H9 (cell line): ENCODE results near the gene NKD2. TPM values are rescaled to one million over a fixed set of nuclear protein-coding genes. Genes with fewer than 3 reads are reported as not detected.

Experiments used
- DNase-seq: peaks from one replicate; pipeline ENCODE4 v3.0.0-alpha.2; 2017
- H2AFZ ChIP-seq: one replicate; pipeline ENCODE4 v1.6.1; 2013; ENCODE audit warnings: mild to moderate bottlenecking, low read length, control low read depth, moderate library complexity
- H2AK5ac ChIP-seq: 2 replicates; pipeline ENCODE4 v1.6.1; 2013; ENCODE audit warnings: low read length, control low read depth, mixed read lengths; ENCODE audit not compliant: insufficient read length
- H2BK120ac ChIP-seq: one replicate; pipeline ENCODE4 v1.6.1; 2013; ENCODE audit warnings: low read depth, mild to moderate bottlenecking, low read length, control low read depth, inconsistent platforms; ENCODE audit not compliant: poor library complexity, severe bottlenecking
- H2BK12ac ChIP-seq: 2 replicates; pipeline ENCODE4 v1.6.1; 2013; ENCODE audit warnings: low read length, control low read depth, mixed read lengths, low read depth; ENCODE audit not compliant: insufficient read length
- H2BK15ac ChIP-seq: 2 replicates; pipeline ENCODE4 v1.6.1; 2013; ENCODE audit warnings: low read depth, low read length, control low read depth
- H2BK20ac ChIP-seq: one replicate; pipeline ENCODE4 v1.6.1; 2013; ENCODE audit warnings: low read depth, mild to moderate bottlenecking, low read length, control low read depth, inconsistent platforms; ENCODE audit not compliant: poor library complexity, severe bottlenecking
- H2BK5ac ChIP-seq: 2 replicates; pipeline ENCODE4 v1.6.1; 2013; ENCODE audit warnings: low read length, control low read depth, mixed read lengths; ENCODE audit not compliant: insufficient read length
- H3K14ac ChIP-seq: 2 replicates; pipeline ENCODE4 v1.6.1; 2013; ENCODE audit warnings: low read length, control low read depth; ENCODE audit not compliant: insufficient read depth
- H3K18ac ChIP-seq: 2 replicates; pipeline ENCODE4 v1.6.1; 2013; ENCODE audit warnings: low read depth, mild to moderate bottlenecking, mixed read lengths, low read length, control low read depth; ENCODE audit not compliant: insufficient read length
- H3K23ac ChIP-seq: 2 replicates; pipeline ENCODE4 v1.6.1; 2013; ENCODE audit warnings: low read length, control low read depth, mixed read lengths, low read depth; ENCODE audit not compliant: insufficient read length
- H3K23me2 ChIP-seq: 2 replicates; pipeline ENCODE4 v1.6.1; 2013; ENCODE audit warnings: low read depth, mild to moderate bottlenecking, mixed read lengths, low read length, control low read depth; ENCODE audit not compliant: insufficient read length, poor library complexity, severe bottlenecking
- H3K27ac ChIP-seq: 2 replicates; pipeline ENCODE4 v1.5.1; 2013; ENCODE audit warnings: low read length, control low read depth, mixed read lengths, low read depth; ENCODE audit not compliant: insufficient read length
- H3K27me3 ChIP-seq: 2 replicates; pipeline ENCODE4 v1.6.1; 2013; ENCODE audit warnings: low read length, control low read depth, inconsistent platforms; ENCODE audit not compliant: insufficient read depth
- H3K4ac ChIP-seq: 2 replicates; pipeline ENCODE4 v1.6.1; 2013; ENCODE audit warnings: low read depth, mild to moderate bottlenecking, control low read depth, inconsistent platforms, low read length, moderate library complexity
- H3K4me1 ChIP-seq: 2 replicates; pipeline ENCODE4 v1.6.1; 2013; ENCODE audit warnings: low read length, control low read depth, inconsistent platforms; ENCODE audit not compliant: insufficient read depth
- H3K4me2 ChIP-seq: 2 replicates; pipeline ENCODE4 v1.6.1; 2013; ENCODE audit warnings: low read length, control low read depth, mixed read lengths; ENCODE audit not compliant: insufficient read length, insufficient read depth
- H3K56ac ChIP-seq: 2 replicates; pipeline ENCODE4 v1.6.1; 2013; ENCODE audit warnings: low read depth, mild to moderate bottlenecking, mixed read lengths, low read length, control low read depth; ENCODE audit not compliant: insufficient read length
- H3K79me1 ChIP-seq: 2 replicates; pipeline ENCODE4 v1.6.1; 2013; ENCODE audit warnings: low read depth, mild to moderate bottlenecking, moderate library complexity, low read length, control low read depth, inconsistent platforms; ENCODE audit not compliant: insufficient read depth, poor library complexity, severe bottlenecking
- H3K79me2 ChIP-seq: 2 replicates; pipeline ENCODE4 v1.6.1; 2013; ENCODE audit warnings: low read length, control low read depth, inconsistent platforms; ENCODE audit not compliant: insufficient read depth
- H3K9ac ChIP-seq: 2 replicates; pipeline ENCODE4 v1.6.1; 2013; ENCODE audit warnings: low read length, control low read depth, mixed read lengths; ENCODE audit not compliant: insufficient read length; ENCODE audit errors: extremely low read depth
- H3K9me3 ChIP-seq: one replicate; pipeline ENCODE4 v1.6.1; 2013; ENCODE audit warnings: low read depth, low read length, inconsistent platforms; ENCODE audit not compliant: control insufficient read depth
- H3T11ph ChIP-seq: one replicate; pipeline ENCODE4 v1.6.1; 2013; ENCODE audit warnings: mild to moderate bottlenecking, low read length, control low read depth, inconsistent platforms
- H4K20me1 ChIP-seq: one replicate; pipeline ENCODE4 v1.6.1; 2013; ENCODE audit not compliant: control insufficient read depth, insufficient read length, insufficient read depth
- H4K5ac ChIP-seq: 2 replicates; pipeline ENCODE4 v1.6.1; 2013; ENCODE audit warnings: low read depth, mild to moderate bottlenecking, mixed read lengths, low read length, control low read depth; ENCODE audit not compliant: insufficient read length
- H4K8ac ChIP-seq: replicated peaks from 2 replicates; pipeline ENCODE4 v1.6.1; 2013; ENCODE audit warnings: low read length, control low read depth, mixed read lengths, low read depth; ENCODE audit not compliant: insufficient read length
- H4K91ac ChIP-seq: 2 replicates; pipeline ENCODE4 v1.6.1; 2013; ENCODE audit warnings: low read depth, mild to moderate bottlenecking, moderate library complexity, mixed read lengths, low read length, control low read depth; ENCODE audit not compliant: insufficient read length
- H3K27ac Mint-ChIP-seq, 3 experiments: 2 replicates in 2 of 3; 3 replicates in 1 of 3; pipeline ENCODE4 v1.8.0; 2020 to 2021; ENCODE audit warnings: mixed read lengths in 3 of 3, mild to moderate bottlenecking in 1 of 3, moderate library complexity in 1 of 3
- H3K27me3 Mint-ChIP-seq: 2 replicates; pipeline ENCODE4 v1.8.0; 2021; ENCODE audit warnings: low read depth, mild to moderate bottlenecking, moderate library complexity, mixed read lengths
- H3K36me3 Mint-ChIP-seq, 3 experiments: 2 replicates in 2 of 3; 3 replicates in 1 of 3; pipeline ENCODE4 v1.8.0; 2020 to 2021; ENCODE audit warnings: low read depth in 3 of 3, mixed read lengths in 3 of 3; ENCODE audit not compliant: insufficient read depth in 1 of 3
- H3K4me1 Mint-ChIP-seq, 2 experiments: 2 replicates each; pipeline ENCODE4 v1.8.0; 2020; ENCODE audit warnings: mixed read lengths in 2 of 2
- H3K4me3 Mint-ChIP-seq, 2 experiments: 2 replicates in 1 of 2; 3 replicates in 1 of 2; pipeline ENCODE4 v1.8.0; 2020 to 2021; ENCODE audit warnings: mild to moderate bottlenecking in 2 of 2, mixed read lengths in 2 of 2, moderate library complexity in 1 of 2
- H3K9me3 Mint-ChIP-seq, 2 experiments: 2 replicates in 1 of 2; 3 replicates in 1 of 2; pipeline ENCODE4 v1.8.0; 2020; ENCODE audit warnings: mild to moderate bottlenecking in 2 of 2, mixed read lengths in 2 of 2, moderate library complexity in 1 of 2
- whole genome bisulfite sequencing: extraction: QIAGEN DNeasy Blood & Tissue Kit; methylation state at CpG from one replicate; pipeline ENCODE4 v1.1.7; 2013; ENCODE audit warnings: missing lambda C conversion rate, low lambda C conversion rate, mixed read lengths; ENCODE audit not compliant: insufficient read length; ENCODE audit errors: extremely low coverage; 5-methylcytosine and 5-hydroxymethylcytosine counted together
- total RNA-seq: library from RNA; stranded (reverse); gene quantifications from 2 replicates; pipeline ENCODE4 v1.2.1, GENCODE V29; 2021
- TF ChIP-seq, protein P1 (sequence below): fragments of 200-600 bp; sonication (generic); conservative IDR thresholded peaks from 3 replicates; pipeline ENCODE4 v1.8.0; 2021; ENCODE audit warnings: antibody characterized with exemption, mild to moderate bottlenecking

The NKD2 gene
- total RNA-seq, 1 experiment from 2014 or later: 7.3 TPM

DNA sequence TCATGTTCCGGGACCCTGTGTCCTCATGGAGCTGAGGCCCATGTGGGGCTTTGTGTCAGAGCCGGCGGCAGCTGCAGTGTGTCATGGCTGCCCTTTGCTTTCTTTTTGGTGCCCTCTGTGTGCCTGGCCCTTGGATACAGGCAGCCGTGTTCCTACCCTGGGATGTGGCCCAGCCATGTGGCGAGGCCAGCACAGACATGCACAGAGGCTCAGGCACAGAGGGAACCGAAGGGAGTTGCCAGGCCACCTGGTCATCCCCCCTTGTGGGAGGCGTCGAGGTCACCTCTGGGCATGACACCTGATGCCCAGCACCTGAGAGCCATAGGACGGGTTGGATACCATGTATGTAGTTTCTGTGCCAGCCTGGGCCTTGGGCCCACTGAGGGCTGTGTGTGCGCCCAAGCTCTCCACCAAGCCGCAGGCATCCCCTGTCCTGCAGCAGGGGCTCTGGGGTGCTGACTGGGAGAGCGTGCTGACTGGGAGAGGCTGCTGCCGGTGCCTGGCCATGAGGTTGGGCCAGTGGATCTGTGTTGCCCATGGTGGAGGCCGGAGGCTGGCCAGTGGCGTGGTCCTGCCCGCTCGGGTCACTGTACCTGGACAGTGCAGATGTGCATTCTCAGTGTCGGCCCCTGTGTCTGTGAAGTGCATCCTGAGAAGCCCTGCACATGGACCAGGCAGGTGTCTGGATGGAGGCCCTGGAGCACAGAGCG, 4.8 kb downstream of the NKD2 start:
- H3K4ac ChIP-seq: no peak overlapping the region
- no peak overlapping the region for H3T11ph ChIP-seq
- no peak overlapping the region for H3K4me2 ChIP-seq
- no peak overlapping the region for H2BK12ac ChIP-seq
- H2BK15ac ChIP-seq: no peak overlapping the region
- Mint-ChIP-seq H3K4me1 (peaks cover 19 to 20% of the 10 kb centered on the region in 2 experiments), H3K36me3 (no peaks in the 10 kb centered on the region), H3K27me3 (peaks cover 22% of the 10 kb centered on the region), H3K4me3 (no peak overlapping the region), H3K9me3 (no peaks in the 10 kb centered on the region; a peak in 1 of 5 replicates), H3K27ac (no peak overlapping the region)
- H3K9me3 ChIP-seq: no peaks in the 10 kb centered on the region
- H4K5ac ChIP-seq: no peak overlapping the region
- peaks cover 5% of the 10 kb centered on the region; the same call in 1 of the 2 replicates for H3K27me3 ChIP-seq
- no CpG with 5 or more reads among the region's 19 CpGs for WGBS
- H3K27ac ChIP-seq: no peak overlapping the region
- DNase-seq: no peak
- no peak overlapping the region for H2BK20ac ChIP-seq
- no peak overlapping the region for H4K91ac ChIP-seq
- no peak overlapping the region for H3K56ac ChIP-seq
- H3K23ac ChIP-seq: no peak overlapping the region
- H3K79me2 ChIP-seq: no peaks in the 10 kb centered on the region
- H2AFZ ChIP-seq: no peak overlapping the region
- no peak overlapping the region for H3K14ac ChIP-seq
- H2AK5ac ChIP-seq: no peak overlapping the region
- H3K9ac ChIP-seq: no peak overlapping the region
- peaks cover 3% of the 10 kb centered on the region for H3K23me2 ChIP-seq
- no peaks in the 10 kb centered on the region for H3K79me1 ChIP-seq
- H4K8ac ChIP-seq: no peak overlapping the region
- no peaks in the 10 kb centered on the region for H4K20me1 ChIP-seq
- no peaks in the 10 kb centered on the region for H3K4me1 ChIP-seq
- no peak overlapping the region for H2BK120ac ChIP-seq
- H3K18ac ChIP-seq: no peak overlapping the region
- TF ChIP-seq, protein P1, sequence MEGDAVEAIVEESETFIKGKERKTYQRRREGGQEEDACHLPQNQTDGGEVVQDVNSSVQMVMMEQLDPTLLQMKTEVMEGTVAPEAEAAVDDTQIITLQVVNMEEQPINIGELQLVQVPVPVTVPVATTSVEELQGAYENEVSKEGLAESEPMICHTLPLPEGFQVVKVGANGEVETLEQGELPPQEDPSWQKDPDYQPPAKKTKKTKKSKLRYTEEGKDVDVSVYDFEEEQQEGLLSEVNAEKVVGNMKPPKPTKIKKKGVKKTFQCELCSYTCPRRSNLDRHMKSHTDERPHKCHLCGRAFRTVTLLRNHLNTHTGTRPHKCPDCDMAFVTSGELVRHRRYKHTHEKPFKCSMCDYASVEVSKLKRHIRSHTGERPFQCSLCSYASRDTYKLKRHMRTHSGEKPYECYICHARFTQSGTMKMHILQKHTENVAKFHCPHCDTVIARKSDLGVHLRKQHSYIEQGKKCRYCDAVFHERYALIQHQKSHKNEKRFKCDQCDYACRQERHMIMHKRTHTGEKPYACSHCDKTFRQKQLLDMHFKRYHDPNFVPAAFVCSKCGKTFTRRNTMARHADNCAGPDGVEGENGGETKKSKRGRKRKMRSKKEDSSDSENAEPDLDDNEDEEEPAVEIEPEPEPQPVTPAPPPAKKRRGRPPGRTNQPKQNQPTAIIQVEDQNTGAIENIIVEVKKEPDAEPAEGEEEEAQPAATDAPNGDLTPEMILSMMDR: no peak
- H2BK5ac ChIP-seq: no peak overlapping the region
